ENCODE results near the gene UBA6.
"Not testable (repeated sequence)": the region's sequence is repeated elsewhere in the genome, so short reads cannot be mapped to it uniquely, and the experiment has no call there.

Gene UBA6

GRCh38 chr4:67713529-67714247 is 12.7 kb upstream of the UBA6 start:
- no peak for FAIRE-seq

GRCh38 chr4:67712650-67713528 is 11.9 kb upstream of the UBA6 start:
- no peak for FAIRE-seq

GRCh38 chr4:67712000-67712625 is 11.2 kb upstream of the UBA6 start:
- FAIRE-seq = no peak

- FAIRE-seq = not testable (repeated sequence)
Measured at GRCh38 chr4:67706682-67707081, 5.7 kb upstream of the UBA6 start.

GRCh38 chr4:67704843-67705242 is 3.9 kb upstream of the UBA6 start:
- no peak for FAIRE-seq

GRCh38 chr4:67702166-67702565 is 1.2 kb upstream of the UBA6 start:
- FAIRE-seq = no peak

- no peak for FAIRE-seq
Measured at GRCh38 chr4:67701517-67701850, 529 bp upstream of the UBA6 start.

- no peak for FAIRE-seq
Measured at GRCh38 chr4:67700116-67700737, 728 bp downstream of the UBA6 start.

GRCh38 chr4:67699603-67700002 is 1.4 kb downstream of the UBA6 start:
- no peak for FAIRE-seq

GRCh38 chr4:67697860-67698687 is 2.9 kb downstream of the UBA6 start:
- no peak for FAIRE-seq

GRCh38 chr4:67696061-67696460 is 4.9 kb downstream of the UBA6 start:
- FAIRE-seq = peak; percentile 75

- no peak for FAIRE-seq
Measured at GRCh38 chr4:67694662-67695061, 6.3 kb downstream of the UBA6 start.

- no peak for FAIRE-seq
Measured at GRCh38 chr4:67691328-67691727, 9.6 kb downstream of the UBA6 start.

- no peak for FAIRE-seq
Measured at GRCh38 chr4:67687636-67688035, 13.3 kb downstream of the UBA6 start.

GRCh38 chr4:67685532-67685859 is 15.5 kb downstream of the UBA6 start:
- no peak for FAIRE-seq

GRCh38 chr4:67684839-67685531 is 16.0 kb downstream of the UBA6 start:
- no peak for FAIRE-seq

- FAIRE-seq = no peak
Measured at GRCh38 chr4:67682266-67682665, 18.7 kb downstream of the UBA6 start.

- no peak for FAIRE-seq
Measured at GRCh38 chr4:67680581-67681222, 20.3 kb downstream of the UBA6 start.

- no peak for FAIRE-seq
Measured at GRCh38 chr4:67678612-67679011, 22.3 kb downstream of the UBA6 start.

- FAIRE-seq = no peak
Measured at GRCh38 chr4:67674098-67674497, 26.9 kb downstream of the UBA6 start.

- no peak for FAIRE-seq
Measured at GRCh38 chr4:67668315-67668714, 32.6 kb downstream of the UBA6 start.

All from colon (tissue), 2 donors.